IPS-18c (cell line): ENCODE measurements around the gene LPP.
"Not testable (repeated sequence)": the region's sequence is repeated elsewhere in the genome, so short reads cannot be mapped to it uniquely, and the experiment has no call there.

ENCODE experiments used
- H3K4me3 ChIP-seq: 2 replicates; pipeline ENCODE4 v1.7.0; 2013; ENCODE audit warnings: low read depth, mild to moderate bottlenecking, low read length, moderate library complexity; ENCODE audit not compliant: insufficient read depth
- H3K9me3 ChIP-seq: one replicate; pipeline ENCODE4 v1.6.1; 2013; ENCODE audit warnings: mild to moderate bottlenecking, low read length, moderate library complexity; ENCODE audit not compliant: control insufficient read depth, insufficient read depth

The LPP gene

DNA sequence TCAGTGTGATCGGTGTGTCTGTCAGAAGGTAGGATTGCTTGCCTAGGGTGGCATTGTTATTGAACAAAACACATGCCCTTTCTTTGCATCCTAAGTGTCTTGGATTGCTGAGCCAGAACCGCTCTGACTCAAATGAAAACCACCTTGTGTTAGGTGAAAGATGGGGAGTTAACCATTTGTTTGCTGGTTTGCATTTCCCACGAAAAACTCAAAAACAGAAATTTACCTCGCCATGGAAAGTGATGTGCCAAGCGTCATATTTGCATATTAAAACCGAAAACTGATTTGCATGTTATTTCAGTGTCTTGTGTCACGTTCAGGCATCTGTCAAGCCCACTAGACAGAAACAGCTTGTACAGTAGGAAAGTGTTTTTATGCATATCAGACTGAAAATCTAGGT, 543.2 kb downstream of the LPP start:
- Histone ChIP-seq H3K4me3 (no peak overlapping the region), H3K9me3 (no peaks in the 10 kb centered on the region)

DNA sequence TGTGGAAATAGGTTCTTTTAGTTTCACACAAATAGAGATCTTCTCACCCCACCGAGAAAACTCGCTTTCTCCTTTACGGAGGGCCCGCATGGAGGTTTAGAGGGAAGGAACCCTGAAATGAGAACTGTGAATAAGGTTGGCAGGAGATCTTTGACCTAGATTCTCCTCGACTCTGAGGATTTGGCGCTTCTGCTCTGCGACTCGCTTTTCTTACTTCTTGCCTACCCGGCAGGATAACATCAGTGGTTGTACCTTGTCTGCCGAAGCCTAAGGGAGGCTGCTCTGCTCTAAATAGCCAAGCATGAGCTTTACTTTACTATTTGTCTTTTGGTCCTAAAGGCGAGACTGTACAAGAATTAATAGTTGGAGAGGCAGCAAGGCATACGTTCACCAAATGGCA, 544.5 kb downstream of the LPP start:
- Histone ChIP-seq H3K9me3 (no peaks in the 10 kb centered on the region), H3K4me3 (no peak overlapping the region)

DNA sequence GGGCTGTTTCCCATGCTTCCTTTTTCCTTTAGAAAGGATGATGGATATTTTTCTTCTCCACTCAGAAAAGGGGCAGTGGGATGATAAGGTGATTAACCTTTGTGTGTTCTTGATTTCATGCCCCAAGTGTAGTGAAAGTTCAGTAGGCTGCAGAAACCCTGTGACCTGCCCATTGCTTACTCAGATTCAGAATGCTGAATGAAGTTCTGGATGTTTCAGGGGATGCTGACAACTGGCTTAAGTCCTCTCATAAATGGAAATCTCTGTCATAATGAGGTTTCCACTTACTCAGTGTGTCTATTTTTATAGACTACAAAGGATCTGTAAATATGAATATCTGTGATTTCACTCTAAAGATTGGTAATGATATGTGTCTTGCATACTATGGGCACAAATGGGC, 546.5 kb downstream of the LPP start:
- H3K9me3 ChIP-seq: no peaks in the 10 kb centered on the region
- H3K4me3 ChIP-seq: no peak overlapping the region

DNA sequence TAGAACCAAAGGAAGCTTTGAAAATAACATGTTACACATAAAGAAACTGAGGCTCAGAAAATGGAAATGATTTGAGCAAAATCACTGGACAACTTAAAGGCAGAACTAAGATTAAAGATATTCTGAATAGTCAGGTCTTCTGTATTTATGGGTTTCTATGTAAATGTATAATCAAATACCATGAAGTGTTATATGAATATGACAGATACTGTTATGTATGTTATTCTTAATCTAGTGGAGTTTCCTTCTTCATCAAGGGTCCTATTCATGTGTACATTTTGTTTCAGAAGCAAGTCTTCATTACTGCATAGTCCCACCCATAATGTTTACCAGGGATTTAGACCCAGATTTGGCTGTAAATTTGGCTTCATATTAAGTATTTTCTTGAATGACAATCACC, 547.0 kb downstream of the LPP start:
- Histone ChIP-seq H3K9me3 (no peaks in the 10 kb centered on the region), H3K4me3 (no peak overlapping the region)

DNA sequence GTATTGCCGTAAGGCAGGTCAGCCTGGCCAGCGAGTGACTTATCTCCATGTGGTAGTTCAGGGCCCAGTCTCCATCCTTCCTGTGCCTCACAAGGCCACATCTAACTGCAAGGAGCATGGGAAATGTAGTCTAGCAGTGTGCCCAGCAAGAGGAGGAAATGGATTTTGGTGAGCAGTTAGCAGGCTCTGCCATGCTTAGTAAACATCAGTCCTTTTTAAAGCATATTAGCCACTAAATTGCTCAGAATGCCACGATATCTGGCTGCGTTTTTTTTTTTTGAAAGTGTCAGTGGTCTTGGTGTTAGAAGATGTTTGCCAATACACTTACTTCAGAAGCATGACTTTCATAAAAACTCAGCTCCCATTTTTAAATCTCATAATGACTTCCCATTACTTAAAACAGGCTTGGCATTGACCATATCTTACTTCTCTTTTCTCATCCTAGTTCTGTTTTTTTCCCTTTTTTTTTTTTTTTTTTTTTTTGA, 547.6 kb downstream of the LPP start:
- Histone ChIP-seq H3K9me3 (no peaks in the 10 kb centered on the region), H3K4me3 (no peak overlapping the region)

DNA sequence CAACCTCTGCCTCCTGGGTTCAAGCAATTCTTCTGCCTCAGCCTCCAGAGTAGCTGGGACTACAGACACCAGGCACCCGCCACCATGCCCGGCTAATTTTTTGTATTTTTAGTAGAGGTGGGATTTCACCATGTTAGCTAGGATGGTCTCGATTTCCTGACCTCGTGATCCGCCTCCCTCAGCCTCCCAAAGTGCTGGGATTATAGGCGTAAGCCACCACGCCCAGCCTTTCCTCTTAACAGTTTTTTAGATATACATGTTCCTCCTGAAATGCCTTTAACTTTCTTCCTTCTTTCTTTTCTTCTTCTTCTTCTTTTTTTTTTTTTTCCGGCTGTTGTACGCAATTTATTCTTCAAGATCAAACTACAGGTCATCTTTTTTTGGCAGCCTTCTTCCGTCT, 548.1 kb downstream of the LPP start:
- H3K9me3 ChIP-seq, H3K4me3 ChIP-seq: not testable (repeated sequence)

DNA sequence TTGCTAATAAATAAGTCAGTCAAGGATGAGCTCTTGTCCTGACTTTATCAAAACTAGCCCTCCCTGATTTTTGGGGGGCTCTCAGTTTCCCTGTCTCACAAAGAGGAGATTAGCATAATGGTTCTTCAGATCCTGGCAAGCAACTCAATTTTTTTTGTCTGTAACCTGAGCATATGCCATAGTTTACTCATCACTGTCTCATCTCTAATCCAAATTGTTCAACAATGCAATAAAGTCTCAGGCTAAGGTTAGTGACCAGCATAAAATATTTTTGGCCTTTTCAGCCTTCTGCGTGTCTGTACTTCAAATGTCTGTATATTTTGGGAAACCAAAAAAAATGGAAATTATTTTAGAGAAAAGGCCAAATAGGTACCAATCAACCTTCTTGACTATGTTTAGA, 552.2 kb downstream of the LPP start:
- Histone ChIP-seq H3K4me3 (no peak overlapping the region; the same call in 1 of the 2 replicates), H3K9me3 (no peaks in the 10 kb centered on the region)

DNA sequence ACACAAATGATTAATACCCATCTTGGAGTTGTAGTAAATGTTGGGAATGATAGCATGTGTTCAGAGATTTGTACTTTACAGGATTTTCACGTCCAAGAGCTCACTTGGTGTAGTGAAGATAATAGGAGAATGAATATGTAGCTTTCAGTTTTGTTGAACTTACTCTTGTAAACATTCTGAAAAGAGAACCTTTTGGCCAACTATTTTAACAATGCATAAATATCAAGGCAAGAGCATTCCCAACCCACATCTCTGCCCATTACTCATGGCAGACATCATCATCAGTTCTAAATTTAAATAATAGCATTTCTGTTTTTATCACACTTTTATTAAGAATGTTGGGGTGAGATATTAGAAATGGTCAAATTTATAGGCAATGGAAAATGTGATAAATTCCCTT, 552.6 kb downstream of the LPP start:
- Histone ChIP-seq H3K9me3 (no peaks in the 10 kb centered on the region), H3K4me3 (no peak overlapping the region)

DNA sequence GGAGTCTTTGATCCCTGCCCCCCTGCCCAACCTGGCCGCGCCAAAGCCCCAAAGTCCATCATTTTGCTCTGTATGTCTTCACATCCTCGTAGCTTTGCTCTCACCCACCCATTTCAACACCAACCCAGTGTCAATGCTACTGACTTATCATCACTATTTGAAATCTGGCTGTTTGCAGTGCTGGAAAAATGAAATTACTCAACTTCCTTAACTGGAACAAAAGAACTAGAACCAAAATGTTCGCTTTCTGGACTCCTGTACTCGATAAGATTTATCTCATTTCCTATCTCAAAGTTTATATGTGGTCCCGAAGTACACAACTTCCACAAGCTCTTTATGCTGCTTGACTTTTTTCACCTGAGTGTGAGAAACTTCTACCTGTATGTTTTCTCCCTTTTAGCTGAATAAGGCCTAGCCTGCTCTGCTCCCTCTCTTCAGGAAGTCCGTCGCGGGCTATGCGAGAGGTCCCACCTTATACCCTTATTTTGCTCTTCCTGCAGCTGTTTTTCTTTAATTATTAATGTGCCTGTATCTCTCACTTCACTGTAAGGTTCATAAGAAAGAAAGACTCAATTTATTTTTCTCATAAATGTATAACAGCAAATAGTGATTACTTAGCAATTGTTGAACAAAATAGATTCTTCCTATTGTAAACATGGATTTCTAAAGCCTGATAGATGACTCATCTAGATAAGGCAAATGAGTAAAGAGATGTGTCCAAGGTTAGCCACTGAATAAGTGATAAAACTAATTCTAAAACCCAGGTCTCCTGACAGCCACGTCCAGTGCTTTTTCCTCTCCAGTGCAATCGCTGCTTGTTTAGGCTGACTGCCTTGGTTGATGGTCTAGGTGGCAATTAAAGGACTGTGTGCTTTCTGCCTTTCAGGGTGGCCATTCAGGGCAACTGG, 553.7 kb downstream of the LPP start:
- Histone ChIP-seq H3K4me3 (no peak overlapping the region), H3K9me3 (no peaks in the 10 kb centered on the region)

DNA sequence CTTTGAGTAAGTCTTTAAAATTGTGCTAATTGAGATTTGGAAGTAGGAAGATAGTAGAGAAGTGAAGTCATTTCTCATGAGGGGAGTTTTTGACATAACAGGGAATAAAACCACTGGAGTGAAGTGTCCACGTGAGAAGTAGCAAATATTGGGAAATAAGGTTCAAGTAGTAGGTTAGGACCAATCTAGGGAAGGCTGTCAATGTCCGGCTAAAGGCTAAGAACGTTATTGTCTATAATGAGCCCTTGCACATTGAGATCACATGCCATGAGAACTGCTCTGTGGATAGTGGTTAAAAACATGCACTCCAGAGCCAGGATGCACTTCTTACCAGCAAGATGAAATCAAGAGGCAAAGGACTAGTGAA, 557.9 kb downstream of the LPP start:
- Histone ChIP-seq H3K9me3 (no peaks in the 10 kb centered on the region), H3K4me3 (no peak overlapping the region)

DNA sequence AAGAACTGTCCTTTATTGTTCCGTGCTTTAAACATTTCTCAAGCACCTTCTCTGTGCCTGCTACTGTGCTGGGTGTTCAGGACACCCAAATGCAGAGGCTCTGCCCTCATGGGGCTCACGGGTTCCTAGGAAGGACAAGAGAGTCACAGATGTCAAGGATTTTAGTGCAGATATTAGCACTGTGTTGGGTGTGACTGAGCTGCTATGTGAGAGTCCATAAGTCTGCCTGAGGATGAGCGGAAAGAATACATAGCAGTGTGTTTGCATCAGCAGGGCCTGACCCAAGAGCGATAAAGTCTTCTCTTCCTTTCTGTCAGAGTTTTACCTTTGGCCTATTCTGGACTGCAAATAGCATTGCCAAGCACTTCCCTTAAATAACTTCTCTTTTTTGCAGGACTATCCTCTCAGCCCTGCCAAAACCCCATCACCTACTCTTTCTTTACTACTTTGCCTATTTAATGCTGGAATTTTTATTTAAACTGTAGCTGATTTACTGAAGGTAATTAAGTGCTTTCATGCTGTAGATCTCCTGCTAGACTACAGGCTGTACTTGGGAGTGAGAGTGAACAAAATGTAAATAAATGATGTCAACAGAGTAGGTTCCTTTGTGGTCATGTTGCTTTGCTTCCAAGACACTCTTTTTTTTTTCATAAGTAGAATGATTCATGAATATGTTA, 558.4 kb downstream of the LPP start:
- H3K4me3 ChIP-seq: no peak overlapping the region
- H3K9me3 ChIP-seq: no peaks in the 10 kb centered on the region

DNA sequence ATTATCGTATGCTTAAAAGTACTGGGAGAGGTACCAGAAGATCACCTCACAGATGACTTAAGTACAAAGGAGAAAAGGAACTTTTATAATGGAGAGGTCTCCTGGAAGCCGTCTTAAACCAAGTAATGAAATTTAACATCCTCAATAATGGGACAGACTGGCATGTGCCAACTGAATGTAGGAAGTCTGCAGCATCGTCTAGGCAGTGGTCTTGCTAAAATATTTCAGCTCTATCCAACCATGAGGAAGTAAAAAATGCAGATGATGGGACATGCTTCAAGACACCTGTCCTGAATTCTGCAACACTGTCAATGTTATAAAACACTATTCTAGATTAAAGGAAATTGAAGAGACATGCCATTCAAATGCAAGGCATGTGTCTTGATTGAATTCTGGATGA, 559.0 kb downstream of the LPP start:
- Histone ChIP-seq H3K9me3 (no peaks in the 10 kb centered on the region), H3K4me3 (no peak overlapping the region)

DNA sequence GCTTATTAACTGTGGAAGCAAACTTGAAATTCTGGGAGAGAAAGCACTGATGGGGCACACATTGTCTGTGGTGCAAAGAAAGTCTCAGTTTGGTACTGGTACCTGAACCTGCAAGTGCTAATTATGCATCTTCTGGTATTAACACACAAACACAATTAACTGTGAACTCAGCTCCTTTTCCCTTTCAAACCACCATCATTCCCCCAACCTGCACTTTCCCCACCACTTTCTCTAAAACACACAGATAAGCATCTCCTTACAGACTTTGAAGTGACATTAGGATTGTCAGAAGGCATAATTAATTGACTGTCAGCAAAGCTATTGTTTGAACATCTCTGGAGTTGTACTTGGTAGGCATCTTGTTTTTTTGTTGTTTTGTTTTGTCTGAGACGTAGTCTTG, 565.6 kb downstream of the LPP start:
- Histone ChIP-seq H3K4me3 (no peak overlapping the region), H3K9me3 (no peaks in the 10 kb centered on the region)

DNA sequence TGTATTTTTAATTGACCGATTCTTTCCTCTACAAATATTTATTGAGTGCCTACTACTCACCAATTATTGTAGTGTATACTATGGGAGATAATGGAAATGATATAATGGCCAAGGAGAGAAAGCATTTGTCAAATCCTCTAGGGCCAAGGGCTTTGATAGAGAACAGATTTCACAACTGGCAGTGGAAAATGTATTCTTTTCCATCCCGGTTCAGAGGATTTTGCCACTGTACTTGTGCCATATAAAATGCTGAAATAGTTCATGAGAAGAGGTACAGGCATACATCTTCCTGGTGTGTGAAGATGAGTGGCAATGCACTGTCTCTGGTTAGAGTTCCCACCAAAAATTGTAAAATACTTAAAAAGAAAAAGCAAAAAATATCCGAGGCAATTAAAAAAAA, 566.3 kb downstream of the LPP start:
- no peak overlapping the region for H3K4me3 ChIP-seq
- no peaks in the 10 kb centered on the region for H3K9me3 ChIP-seq

DNA sequence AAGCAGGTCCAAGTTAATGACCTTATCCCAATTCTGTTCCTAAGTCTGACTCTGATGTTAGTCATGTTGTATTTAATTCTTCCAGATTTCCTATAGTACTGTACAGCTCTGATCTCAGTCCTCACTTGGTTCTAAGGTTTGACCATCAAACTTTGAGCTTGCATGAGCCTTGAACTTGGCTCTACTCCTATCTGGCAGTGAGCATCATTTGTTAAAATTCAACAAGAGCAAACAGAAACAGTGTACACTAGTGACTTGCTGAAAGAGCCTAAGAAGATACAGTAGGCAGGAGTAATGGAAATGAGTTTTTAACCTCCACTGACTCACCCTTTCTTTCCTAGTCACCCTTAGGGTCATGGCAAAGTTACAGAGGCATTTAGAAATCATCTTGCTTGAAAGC, 566.7 kb downstream of the LPP start:
- Histone ChIP-seq H3K9me3 (no peaks in the 10 kb centered on the region), H3K4me3 (no peak overlapping the region)

DNA sequence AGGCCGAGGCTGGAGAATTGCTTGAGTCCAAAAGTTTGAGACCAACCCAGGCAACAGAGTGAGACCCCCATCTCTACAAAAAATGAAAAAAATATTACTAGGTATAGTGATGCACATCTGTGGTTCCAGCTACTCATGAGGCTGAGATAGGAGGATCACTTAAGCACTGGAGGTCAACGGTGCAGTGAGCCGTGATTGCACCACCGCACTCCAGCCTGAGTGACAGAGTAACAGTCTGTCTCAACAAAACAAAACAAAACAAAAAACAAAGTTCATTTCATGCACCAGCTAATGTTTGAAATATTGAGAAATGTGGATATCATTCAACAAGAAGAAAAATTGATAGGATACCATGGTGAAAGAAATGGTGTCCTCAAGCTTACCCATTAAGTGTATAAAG, 567.4 kb downstream of the LPP start:
- H3K9me3 ChIP-seq: no peaks in the 10 kb centered on the region
- H3K4me3 ChIP-seq: no peak overlapping the region

DNA sequence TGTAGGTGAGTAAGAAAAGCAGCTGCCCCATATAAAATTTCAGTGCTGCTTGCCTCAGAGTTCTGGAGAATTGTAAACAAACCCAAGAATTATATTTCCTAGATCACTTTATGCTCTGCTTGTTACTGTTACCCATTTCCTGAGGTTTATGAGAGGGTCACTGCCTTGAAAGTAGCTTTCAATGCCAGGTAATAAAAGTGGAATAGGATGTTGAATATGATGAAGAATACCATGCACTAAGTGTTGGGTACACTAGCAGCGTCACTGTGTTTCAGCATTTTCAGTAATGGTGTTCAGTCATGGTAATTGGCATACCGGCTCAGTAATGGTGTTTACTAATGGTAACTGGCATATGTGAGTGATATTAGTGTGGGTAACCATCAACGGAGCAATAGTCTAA, 568.0 kb downstream of the LPP start:
- Histone ChIP-seq H3K9me3 (no peaks in the 10 kb centered on the region), H3K4me3 (no peak overlapping the region)

DNA sequence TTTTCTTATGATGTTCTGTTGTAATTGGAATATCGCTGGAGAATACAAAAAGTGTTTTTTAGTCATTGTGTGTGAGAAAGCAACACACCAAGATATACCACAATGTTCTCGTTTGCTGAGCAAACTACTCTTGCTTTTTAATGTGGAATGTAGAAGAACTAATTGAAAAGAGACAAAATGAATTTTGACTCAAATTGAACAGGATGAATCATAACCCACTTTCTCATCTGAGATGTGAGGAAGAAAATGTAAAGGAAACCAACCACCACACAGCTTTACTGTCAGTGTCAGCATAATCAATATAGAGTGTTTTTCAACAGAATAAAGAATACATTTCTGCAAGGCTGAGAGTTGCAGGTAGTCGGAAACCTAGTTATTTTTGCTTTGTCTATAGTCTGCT, 569.0 kb downstream of the LPP start:
- H3K4me3 ChIP-seq: no peak overlapping the region

More for the DNA sequence above, 569.0 kb downstream of the LPP start:
- no peaks in the 10 kb centered on the region for H3K9me3 ChIP-seq
